GM19463 (cell line): ENCODE results near the gene TBX4.

Experiments
- ATAC-seq: cut with Tn5 transposase; IDR thresholded peaks from one replicate; pipeline ENCODE4 v1.9.1; 2021; ENCODE audit warnings: mild to moderate bottlenecking, moderate library complexity; ENCODE audit not compliant: unreplicated experiment

Gene TBX4

GRCh38 chr17:61453566-61454380, 1.6 kb downstream of the TBX4 start:
- ATAC-seq, result no peak

DNA sequence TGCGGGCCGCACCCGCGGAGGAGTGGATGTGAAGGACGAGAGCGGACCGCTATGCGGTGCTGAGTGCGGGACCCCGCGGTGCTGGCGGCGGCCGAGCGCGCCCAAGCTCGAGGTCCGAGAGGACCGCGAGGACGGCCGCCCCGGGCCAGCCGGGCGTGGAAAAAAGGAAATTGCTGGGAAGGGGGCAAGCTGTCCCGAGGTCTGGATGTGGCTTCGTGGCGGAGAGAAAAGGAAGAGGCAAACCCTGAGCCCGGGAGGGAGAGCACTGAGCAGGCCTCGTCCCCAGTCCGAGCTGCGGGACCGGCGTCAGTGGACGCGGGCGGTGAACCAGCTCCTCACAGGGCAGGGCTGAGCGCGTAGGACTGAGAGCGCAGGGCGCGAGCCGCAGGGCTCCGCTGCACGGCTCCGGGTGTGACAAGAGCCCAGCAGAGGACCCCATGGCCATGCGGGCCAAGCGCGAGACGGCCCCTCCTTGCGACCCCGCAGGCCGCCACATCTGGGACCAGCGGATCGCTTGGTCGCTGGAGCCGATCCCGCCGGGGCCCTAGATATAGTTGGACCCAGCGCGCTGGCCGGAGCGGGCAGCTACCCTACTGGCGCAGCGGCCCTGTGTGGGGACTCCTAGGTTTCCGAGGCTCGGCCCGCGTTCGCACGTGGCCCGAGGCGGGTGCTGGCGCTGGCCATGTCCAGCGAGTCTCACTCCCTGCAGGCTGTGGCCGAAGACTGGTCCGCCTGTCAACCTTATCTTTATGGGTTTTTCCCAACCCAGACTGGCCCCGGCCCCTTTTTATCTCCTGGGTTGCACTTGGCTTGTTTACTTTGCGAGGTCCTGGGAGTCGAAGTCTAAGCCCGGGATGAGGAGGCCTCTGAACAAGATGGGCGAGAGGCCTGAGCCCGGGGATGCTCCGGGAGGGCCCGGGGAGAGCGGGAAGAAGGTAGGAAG, 2.4 kb downstream of the TBX4 start:
- no peak for ATAC-seq

GRCh38 chr17:61455324-61456060, 3.3 kb downstream of the TBX4 start:
- no peak for ATAC-seq

DNA sequence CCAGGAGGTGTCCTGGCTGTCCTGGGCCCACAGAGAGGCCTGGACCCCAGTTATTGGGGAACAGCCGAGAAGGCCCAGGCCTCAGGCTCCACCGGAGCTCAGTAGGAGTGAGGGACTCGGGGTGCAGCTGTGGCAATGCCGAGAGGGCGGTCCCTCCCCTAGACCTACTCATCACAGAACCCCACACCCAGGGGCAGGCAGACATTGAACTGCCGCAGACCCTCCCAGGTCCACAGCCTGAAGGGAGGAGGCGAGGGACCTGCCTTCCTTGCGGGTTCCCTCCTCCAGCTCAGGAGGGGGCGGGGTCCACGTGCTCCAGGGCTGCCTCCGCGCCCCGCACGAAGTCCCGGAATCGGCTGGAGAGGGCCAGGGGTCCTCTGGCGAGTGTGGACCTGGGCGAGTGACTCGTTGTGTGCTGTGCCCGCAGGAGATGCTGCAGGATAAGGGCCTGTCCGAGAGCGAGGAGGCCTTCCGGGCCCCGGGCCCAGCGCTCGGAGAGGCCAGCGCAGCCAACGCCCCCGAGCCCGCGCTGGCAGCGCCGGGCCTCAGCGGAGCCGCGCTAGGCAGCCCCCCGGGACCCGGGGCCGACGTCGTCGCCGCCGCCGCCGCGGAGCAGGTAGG, 3.9 kb downstream of the TBX4 start:
- no peak for ATAC-seq

- ATAC-seq, result no peak
These were observed 4.5 kb downstream of the TBX4 start for GRCh38 chr17:61456688-61457225.

GRCh38 chr17:61457226-61457983, 5.2 kb downstream of the TBX4 start:
- ATAC-seq, result no peak

GRCh38 chr17:61458000-61458399, 5.8 kb downstream of the TBX4 start:
- no peak for ATAC-seq

- ATAC-seq, result no peak
These were observed 6.4 kb downstream of the TBX4 start for GRCh38 chr17:61458421-61459141.

DNA sequence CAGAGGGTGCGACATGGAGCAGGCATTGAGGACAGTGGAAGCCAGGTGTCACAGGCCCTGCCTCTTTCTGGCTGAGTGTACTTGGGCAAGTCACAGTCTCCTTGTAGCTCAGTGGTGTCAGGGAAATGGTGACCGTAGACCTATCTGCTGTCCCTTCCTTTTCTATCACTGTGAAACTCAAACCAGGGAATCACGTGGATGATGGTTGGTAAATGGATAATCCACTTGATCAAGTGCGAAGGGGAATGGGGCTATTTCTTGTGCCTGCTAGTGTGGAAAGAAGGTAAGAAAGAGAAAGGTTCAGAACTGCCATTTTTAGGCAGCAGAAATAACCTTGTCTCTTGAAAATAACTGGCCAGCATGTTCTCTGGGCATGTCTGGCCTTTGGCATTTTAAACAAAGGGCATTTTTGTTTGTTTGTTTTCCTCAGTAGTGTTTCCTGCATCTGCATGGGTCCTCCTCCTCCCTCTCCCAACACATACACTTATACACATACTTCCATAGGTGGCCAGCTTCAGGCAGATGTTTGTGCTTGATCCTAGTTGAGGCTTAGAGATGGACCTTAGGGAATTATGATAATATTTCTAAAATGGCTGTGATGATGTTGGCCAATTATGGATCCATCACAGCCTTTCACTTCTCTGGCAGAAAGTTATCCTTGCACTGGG, 7.1 kb downstream of the TBX4 start:
- ATAC-seq, result no peak

DNA sequence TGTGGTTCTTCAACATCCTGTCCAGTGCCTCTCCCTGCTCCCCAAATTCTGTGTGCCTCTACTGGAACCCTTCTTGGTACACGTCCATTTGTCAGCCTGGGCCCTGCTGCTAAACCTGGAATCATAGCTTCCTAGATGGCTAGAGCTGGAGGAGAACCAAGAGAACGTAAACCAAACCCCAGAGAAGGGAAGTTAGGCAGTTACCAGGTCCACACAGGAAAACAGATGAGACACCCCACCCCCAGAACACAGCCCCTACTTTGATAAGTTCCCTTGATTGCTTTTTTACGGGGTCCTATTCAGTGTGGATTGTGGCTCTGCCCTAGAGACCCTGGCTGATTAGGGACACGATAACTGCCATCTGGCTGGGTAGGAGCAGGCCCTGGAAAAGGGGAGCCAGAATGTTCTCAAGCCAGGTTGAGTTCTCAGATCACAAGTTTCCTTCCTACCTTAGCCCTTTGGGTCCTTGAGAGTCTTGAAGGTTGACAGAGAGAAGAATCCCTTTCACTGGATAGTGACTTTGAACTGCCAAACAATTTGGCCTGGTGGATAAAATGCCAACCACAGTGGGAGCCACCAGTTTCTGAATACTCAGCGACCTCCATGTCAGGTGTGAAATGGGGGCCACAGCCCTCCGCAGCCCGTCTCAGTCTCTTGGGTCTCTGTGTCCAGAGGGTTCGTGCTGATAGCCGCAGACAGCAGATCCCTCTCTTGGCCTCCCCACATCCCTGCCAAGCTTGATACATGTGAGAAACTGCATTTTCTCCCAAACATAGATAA, 7.9 kb downstream of the TBX4 start:
- no peak for ATAC-seq

DNA sequence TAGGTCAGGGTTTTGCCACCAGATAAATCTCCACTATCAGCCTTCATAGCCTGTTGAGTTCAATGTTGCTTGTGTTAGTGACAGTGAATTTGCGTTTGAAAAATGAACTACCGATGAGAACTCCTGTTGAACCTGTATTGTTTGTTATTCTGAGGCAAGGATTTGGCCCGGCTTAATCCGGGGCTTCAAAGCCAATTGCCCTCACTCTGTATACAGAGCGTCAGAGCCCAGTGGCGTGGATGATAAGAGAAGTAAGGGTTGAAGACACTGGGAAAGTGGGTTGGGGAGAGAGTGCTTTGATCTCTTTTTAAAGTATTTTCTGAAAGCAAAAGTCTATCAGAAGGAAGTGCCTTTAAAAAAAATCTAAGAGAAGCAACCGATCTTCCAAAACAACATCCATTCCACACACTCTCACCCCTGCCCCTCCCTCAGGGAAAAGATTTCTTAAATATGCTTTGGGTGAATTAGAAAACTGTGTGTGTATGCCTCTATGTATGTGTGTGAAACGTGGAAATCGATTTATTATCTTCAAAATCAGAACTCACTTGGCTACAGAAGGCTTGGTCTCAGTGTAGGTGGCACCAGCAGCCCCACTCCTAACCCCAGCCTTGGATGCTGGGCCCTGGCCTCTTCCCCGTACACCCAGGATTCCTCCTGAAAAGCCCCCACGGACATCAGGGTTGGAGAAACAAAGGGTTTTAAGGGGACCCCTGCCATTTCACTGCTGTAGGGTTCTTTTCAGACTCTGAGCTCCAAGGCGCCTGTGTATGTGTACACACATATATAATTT, 8.8 kb downstream of the TBX4 start:
- ATAC-seq, result no peak

- ATAC-seq, result no peak
These were observed 9.4 kb downstream of the TBX4 start for GRCh38 chr17:61461586-61461966.

DNA sequence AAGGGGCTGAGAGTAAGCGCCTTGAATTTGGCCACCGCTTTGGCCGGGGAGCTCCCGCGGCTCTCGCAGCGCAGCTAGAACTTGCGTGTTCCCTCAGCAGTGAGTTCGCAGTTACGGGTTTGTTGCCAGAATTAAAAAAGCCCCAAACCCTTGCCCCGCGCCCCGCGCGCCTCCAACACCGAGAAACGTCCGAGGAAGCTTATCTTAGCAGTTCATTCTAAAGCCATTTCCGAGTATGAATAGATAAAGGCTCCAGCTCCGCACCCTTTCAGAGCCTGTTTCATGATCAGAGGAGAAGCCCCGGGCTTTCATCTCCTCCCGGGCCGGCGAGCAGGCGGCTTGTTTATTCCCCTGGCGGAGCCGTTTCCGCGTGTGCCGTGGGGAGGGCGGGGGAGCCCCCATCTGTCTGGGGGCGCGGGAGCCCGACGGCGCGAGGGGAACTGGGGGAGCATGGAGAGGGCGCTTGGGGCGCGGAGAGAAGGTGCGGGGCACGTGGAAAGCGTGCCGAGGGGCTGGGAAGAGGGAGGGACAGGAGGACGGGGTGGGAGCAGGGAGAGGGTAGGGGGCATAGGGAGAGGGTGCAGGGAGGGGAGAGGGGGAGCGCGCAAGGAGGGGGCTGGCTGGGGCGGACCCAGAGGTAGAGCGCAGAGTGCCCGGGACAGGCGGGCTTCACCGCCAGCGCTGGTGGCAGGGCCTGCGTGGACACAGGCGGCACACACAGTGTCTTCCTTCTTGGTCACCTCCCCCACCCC, 9.9 kb downstream of the TBX4 start:
- ATAC-seq, result no peak

- ATAC-seq, result no peak
These were observed 10.6 kb downstream of the TBX4 start for GRCh38 chr17:61462719-61463315.

DNA sequence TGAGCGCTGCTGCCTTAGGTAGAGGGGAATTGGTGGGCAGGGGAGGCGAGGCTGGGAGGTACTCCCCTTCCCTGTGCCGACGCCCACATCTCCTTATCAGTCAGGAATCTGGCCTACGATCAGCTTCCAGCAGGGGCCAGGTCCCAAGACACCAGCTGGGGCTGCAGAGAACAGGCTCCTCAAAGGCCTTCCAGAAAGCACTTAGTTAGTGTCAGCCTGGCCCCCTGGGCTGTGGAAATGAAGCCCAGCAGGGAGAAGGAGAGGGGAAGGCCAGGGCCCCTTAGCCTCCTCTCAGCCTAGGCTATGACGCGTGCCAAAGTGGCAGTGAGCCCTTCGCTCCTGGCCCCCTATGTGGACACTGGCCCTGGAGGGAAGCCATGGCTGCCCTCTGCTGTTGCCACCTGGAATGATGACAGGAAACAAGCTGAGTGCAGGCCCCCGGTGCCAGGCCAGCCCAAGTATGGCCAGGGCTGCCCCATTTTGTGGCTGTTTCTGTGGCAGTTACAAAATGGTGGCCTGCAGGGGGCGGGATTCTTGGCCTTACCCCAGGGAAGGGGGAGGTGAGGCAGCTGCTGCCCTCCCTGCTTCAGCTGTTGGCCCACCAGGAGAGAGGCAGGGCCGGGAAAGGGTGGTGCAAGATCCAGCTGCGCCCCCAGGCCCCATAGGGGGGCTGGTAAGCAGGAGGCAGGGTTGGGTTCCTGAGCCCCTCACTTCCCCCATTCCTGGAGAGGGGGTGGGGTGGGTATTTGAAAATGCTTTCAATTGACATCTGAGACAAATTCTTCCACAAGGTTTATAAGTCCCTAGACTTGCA, 11.3 kb downstream of the TBX4 start:
- no peak for ATAC-seq
